A549 (cell line): ENCODE measurements around the gene SH3TC2. TPM values are rescaled to one million over a fixed set of nuclear protein-coding genes. Genes with fewer than 3 reads are reported as not detected.

Experiments used
- ATAC-seq, 2 experiments: fragments of 200-7000 bp in 1 of 2; fragments of >200 bp in 1 of 2; cut with Nextera tagmentation in 1 of 2; cut with Tn5 transposase in 1 of 2; 3 replicates each; pipeline versions ENCODE4 v1.8.0 to v1.9.1; 2018 to 2020; ENCODE audit warnings: mild to moderate bottlenecking in 1 of 2, moderate library complexity in 1 of 2
- CTCF ChIA-PET: fragments of 300-600 bp; sonication (Branson Sonifier 250); formaldehyde crosslinking; extraction: SDS; loops from one replicate; lab custom pipeline; 2021; ENCODE audit warnings: antibody characterized with exemption, inconsistent platforms; lab: Yijun Ruan, JAX
- POLR2A ChIA-PET: fragments of 350-600 bp; formaldehyde crosslinking; extraction: SDS; loops from one replicate; lab custom pipeline; 2021; ENCODE audit warnings: antibody characterized with exemption, inconsistent platforms; lab: Yijun Ruan, JAX
- DNase-seq, 2 experiments: peaks; one replicate each; pipeline versions ENCODE4 v3.0.0 to v3.0.0-alpha.2; 2011 to 2016; ENCODE audit warnings: low read depth in 1 of 2, low spot score in 1 of 2
- FAIRE-seq: peaks from 2 replicates; lab custom pipeline; 2011; peaks lifted over from hg19 to GRCh38; lab: Jason Lieb, UNC
- H3K27ac ChIP-seq, 2 experiments: fragments of >200 bp; sonication (Bioruptor Twin); formaldehyde crosslinking; 3 replicates each; pipeline ENCODE4 v1.5.1; 2016 to 2017
- H3K4me1 ChIP-seq: fragments of >200 bp; sonication (Bioruptor Twin); formaldehyde crosslinking; 3 replicates; pipeline ENCODE4 v1.6.1; 2016
- H3K4me2 ChIP-seq: fragments of >200 bp; sonication (Bioruptor Twin); formaldehyde crosslinking; 3 replicates; pipeline ENCODE4 v1.6.1; 2016
- H3K4me3 ChIP-seq: fragments of >200 bp; sonication (Bioruptor Twin); formaldehyde crosslinking; 3 replicates; pipeline ENCODE4 v1.5.1; 2016
- H3K9me3 ChIP-seq: fragments of >200 bp; sonication (Bioruptor Twin); formaldehyde crosslinking; 3 replicates; pipeline ENCODE4 v1.6.1; 2016
- CHD4 ChIP-seq: fragments of 200-600 bp; sonication (generic); IDR thresholded peaks from 2 replicates; pipeline ENCODE4 v1.6.1; 2016; ENCODE audit warnings: antibody characterized with exemption, mild to moderate bottlenecking, borderline replicate concordance
- CTCF ChIP-seq: fragments of >200 bp; sonication (Bioruptor Twin); formaldehyde crosslinking; IDR thresholded peaks from 3 replicates; pipeline ENCODE4 v1.5.1; 2016
- EHF ChIP-seq: fragments of 250-450 bp; sonication (Bioruptor Pico); IDR thresholded peaks from 2 replicates; pipeline ENCODE4 v1.5.0; 2020; ENCODE audit warnings: mild to moderate bottlenecking
- EHMT2 ChIP-seq: fragments of 200-600 bp; sonication (generic); IDR thresholded peaks from 2 replicates; pipeline ENCODE4 v1.6.1; 2016; ENCODE audit warnings: antibody characterized with exemption, low read depth, mild to moderate bottlenecking, moderate library complexity
- ELK1 ChIP-seq: fragments of 150-350 bp; IDR thresholded peaks from 2 replicates; pipeline ENCODE4 v1.6.1; 2014; ENCODE audit warnings: low read depth, mild to moderate bottlenecking, low read length
- EP300 ChIP-seq, 2 experiments: fragments of >200 bp; sonication (Bioruptor Twin); formaldehyde crosslinking; IDR thresholded peaks; 2 replicates in 1 of 2; 3 replicates in 1 of 2; pipeline ENCODE4 v1.6.1; 2016 to 2017
- JUN ChIP-seq, 2 experiments: fragments of >200 bp; sonication (Bioruptor Twin); formaldehyde crosslinking; IDR thresholded peaks; 2 replicates in 1 of 2; 3 replicates in 1 of 2; pipeline ENCODE4 v1.6.1; 2016 to 2017
- JUNB ChIP-seq: fragments of >200 bp; sonication (Bioruptor Twin); formaldehyde crosslinking; IDR thresholded peaks from 2 replicates; pipeline ENCODE4 v1.6.1; 2016
- MAX ChIP-seq: IDR thresholded peaks from 2 replicates; pipeline ENCODE4 v1.6.1; 2012
- MAZ ChIP-seq: fragments of 150-350 bp; IDR thresholded peaks from 2 replicates; pipeline ENCODE4 v1.6.1; 2014; ENCODE audit warnings: antibody characterized with exemption, low read depth, low read length, borderline replicate concordance
- POLR2AphosphoS2 ChIP-seq: conservative IDR thresholded peaks from 2 replicates; pipeline ENCODE4 v1.6.1; 2012; ENCODE audit warnings: low read length, improper control_type of control experiment, inconsistent platforms
- REST ChIP-seq: fragments of 200-600 bp; sonication (generic); IDR thresholded peaks from 2 replicates; pipeline ENCODE4 v1.6.1; 2016; ENCODE audit warnings: antibody characterized with exemption, mild to moderate bottlenecking, moderate library complexity
- SMC3 ChIP-seq: fragments of >200 bp; sonication (Bioruptor Twin); formaldehyde crosslinking; IDR thresholded peaks from 3 replicates; pipeline ENCODE4 v1.6.1; 2018; ENCODE audit warnings: inconsistent platforms
- SREBF2 ChIP-seq: fragments of 450-650 bp; IDR thresholded peaks from 2 replicates; pipeline ENCODE4 v1.6.1; 2014; ENCODE audit warnings: mild to moderate bottlenecking, moderate library complexity
- ZNF302 ChIP-seq: fragments of 250-450 bp; sonication (Bioruptor Pico); IDR thresholded peaks from 2 replicates; pipeline ENCODE4 v1.9.0; 2021; ENCODE audit warnings: inconsistent platforms, mild to moderate bottlenecking, moderate library complexity
- ZSCAN20 ChIP-seq: fragments of 250-450 bp; sonication (Bioruptor Pico); IDR thresholded peaks from 2 replicates; pipeline ENCODE4 v1.8.0; 2022; ENCODE audit warnings: mild to moderate bottlenecking, moderate library complexity
- WGBS: methylation state at CpG from one replicate; pipeline ENCODE4 v1.1.6; 2017; ENCODE audit errors: missing lambda C conversion rate; 5-methylcytosine and 5-hydroxymethylcytosine counted together
- polyA plus RNA-seq, 4 experiments: library from polyadenylated mRNA; depleted of rRNA in 3 of 4; stranded (reverse); fragments of >200 nt; fragmentation: RNase III in 1 of 4; extraction: RNeasy Plus Mini Kit Qiagen cat#74134 plus additional on column Dnase treatment in 1 of 4; gene quantifications; 2 replicates in 3 of 4; 3 replicates in 1 of 4; pipeline ENCODE4 v1.2.3, GENCODE V29; 2011 to 2017

SH3TC2 gene
- polyA plus RNA-seq, 2 of the 4 experiments (the other 2 are of a cell fraction) = 0.06 to 0.34 TPM

GRCh38 chr5:148970228-148970627 is 92.6 kb downstream of the SH3TC2 start:
- Histone ChIP-seq H3K4me3 (no peak overlapping the region), H3K4me1 (peaks cover 31% of the 10 kb centered on the region), H3K4me2 (no peak overlapping the region), H3K9me3 (no peaks in the 10 kb centered on the region), H3K27ac (0 out of 6 replicates have a peak overlapping the region, but pooled peaks of 1 of the 2 experiments have one; percentile 20)
- POLR2A ChIA-PET = no interaction called here
- 69% methylated on average over 2 of the region's 2 CpGs for WGBS
- FAIRE-seq (no peak), DNase-seq (no peak), ATAC-seq (no peak)
- CTCF ChIA-PET = interaction anchor here (1.0 to 2.4 kb wide), 2 partner anchors 12 to 229 kb away, joined by 3 to 9 read pairs; no protein-coding TSS in a partner anchor
- no peak for TF ChIP-seq EHMT2
- no peak for TF ChIP-seq POLR2AphosphoS2
- no peak for TF ChIP-seq REST

GRCh38 chr5:148969291-148969690 is 93.6 kb downstream of the SH3TC2 start:
- CTCF ChIA-PET = interaction anchor here (0.5 to 2.4 kb wide), 4 partner anchors 11 to 228 kb away, joined by 3 to 9 read pairs (median 4); no protein-coding TSS in a partner anchor
- DNase-seq = no peak
- POLR2A ChIA-PET = no interaction called here

More at GRCh38 chr5:148969291-148969690, 93.6 kb downstream of the SH3TC2 start:
- TF ChIP-seq JUNB (no peak), MAZ (no peak), SMC3 (no peak), EHMT2 (no peak), JUN (IDR thresholded peaks at IDR 0.05) (no peak), EP300 (IDR thresholded peaks at IDR 0.05) (no peak), ZSCAN20 (no peak), ZNF302 (no peak), EHF (CRISPR knock-in tag) (no peak), CHD4 (no peak), SREBF2 (no peak), ELK1 (no peak), CTCF (no peak), MAX (no peak)
- TF ChIP-seq, all 56 proteins: peak for 0
- Histone ChIP-seq H3K4me3 (no peak overlapping the region), H3K27ac (no peak overlapping the region), H3K4me1 (peaks cover 33% of the 10 kb centered on the region), H3K4me2 (no peak overlapping the region), H3K9me3 (no peaks in the 10 kb centered on the region)
- FAIRE-seq (no peak), ATAC-seq (no peak)
- WGBS = 67% methylated on average over 3 of the region's 3 CpGs
